OCI-M2 (cell line): ENCODE measurements around the gene CD9.
"Not testable (repeated sequence)": the region's sequence is repeated elsewhere in the genome, so short reads cannot be mapped to it uniquely, and the experiment has no call there.

ENCODE experiments used
- DNase-seq: peaks from one replicate; lab custom pipeline; 2025; ENCODE audit not compliant: unreplicated experiment; lab: John Stamatoyannopoulos, UW

CD9 gene

GRCh38 chr12:6198556-6198955 lies 1.6 kb upstream of the CD9 start:
- DNase-seq = no peak

- no peak for DNase-seq
Observed at GRCh38 chr12:6198985-6199530, 1.1 kb upstream of the CD9 start.

- no peak for DNase-seq
Observed at GRCh38 chr12:6199531-6200255, 507 bp upstream of the CD9 start.

- DNase-seq = no peak
Observed at GRCh38 chr12:6201213-6201608, 1.0 kb downstream of the CD9 start.

GRCh38 chr12:6201826-6202225 lies 1.6 kb downstream of the CD9 start:
- DNase-seq = no peak

- no peak for DNase-seq
Observed at GRCh38 chr12:6202304-6202703, 2.1 kb downstream of the CD9 start.

GRCh38 chr12:6202846-6203245 lies 2.6 kb downstream of the CD9 start:
- DNase-seq = no peak

GRCh38 chr12:6203601-6204000 lies 3.4 kb downstream of the CD9 start:
- DNase-seq = no peak

- no peak for DNase-seq
Observed at GRCh38 chr12:6204533-6205143, 4.4 kb downstream of the CD9 start.

- no peak for DNase-seq
Observed at GRCh38 chr12:6205144-6205539, 4.9 kb downstream of the CD9 start.

GRCh38 chr12:6205761-6206160 lies 5.6 kb downstream of the CD9 start:
- DNase-seq = no peak

GRCh38 chr12:6206327-6206726 lies 6.1 kb downstream of the CD9 start:
- no peak for DNase-seq

- no peak for DNase-seq
Observed at GRCh38 chr12:6207259-6207925, 7.2 kb downstream of the CD9 start.

GRCh38 chr12:6208130-6208529 lies 7.9 kb downstream of the CD9 start:
- no peak for DNase-seq

GRCh38 chr12:6209428-6209827 lies 9.2 kb downstream of the CD9 start:
- not testable (repeated sequence) for DNase-seq

GRCh38 chr12:6211421-6211869 lies 11.2 kb downstream of the CD9 start:
- no peak for DNase-seq

GRCh38 chr12:6212086-6212485 lies 11.9 kb downstream of the CD9 start:
- no peak for DNase-seq

GRCh38 chr12:6213969-6214368 lies 13.8 kb downstream of the CD9 start:
- no peak for DNase-seq

- no peak for DNase-seq
Observed at GRCh38 chr12:6214633-6215032, 14.4 kb downstream of the CD9 start.

- DNase-seq = no peak
Observed at GRCh38 chr12:6215120-6215807, 15.1 kb downstream of the CD9 start.

- DNase-seq = no peak
Observed at GRCh38 chr12:6215932-6216494, 15.8 kb downstream of the CD9 start.
